Fibroblast of lung (primary cell): Measurements from ENCODE around the gene MOCOS. TPM values are rescaled to one million over a fixed set of nuclear protein-coding genes. Genes with fewer than 3 reads are reported as not detected.
"Not testable (repeated sequence)": the region's sequence is repeated elsewhere in the genome, so short reads cannot be mapped to it uniquely, and the experiment has no call there.

Experiments used
- DNase-seq, 2 donors: peaks; one replicate each; pipeline versions ENCODE4 v3.0.0 to v3.0.0-alpha.2; 2010; ENCODE audit warnings: low read depth in 2 of 2
- H2AFZ ChIP-seq: 2 replicates; pipeline ENCODE4 v1.5.1; 2012; ENCODE audit warnings: low read length, control low read depth, inconsistent platforms
- H3K27ac ChIP-seq: 2 replicates; pipeline ENCODE4 v1.5.1; 2011; ENCODE audit warnings: low read length, control low read depth; ENCODE audit not compliant: insufficient read depth
- H3K27me3 ChIP-seq: 2 replicates; pipeline ENCODE4 v1.5.1; 2011; ENCODE audit warnings: mild to moderate bottlenecking, low read length; ENCODE audit not compliant: control insufficient read depth, insufficient read depth
- H3K36me3 ChIP-seq: 2 replicates; pipeline ENCODE4 v1.5.1; 2011; ENCODE audit warnings: low read length; ENCODE audit not compliant: control insufficient read depth, insufficient read depth
- H3K4me1 ChIP-seq: 2 replicates; pipeline ENCODE4 v1.5.1; 2011; ENCODE audit warnings: low read length; ENCODE audit not compliant: control insufficient read depth, insufficient read depth; ENCODE audit errors: extremely low read depth
- H3K4me2 ChIP-seq: 2 replicates; pipeline ENCODE4 v1.5.1; 2011; ENCODE audit warnings: low read length, control low read depth; ENCODE audit not compliant: insufficient read depth; ENCODE audit errors: extremely low read depth
- H3K4me3 ChIP-seq, 4 experiments: fragments of 200-600 bp in 1 of 4; sonication (generic) in 1 of 4; replicated peaks in 1 of 4; 2 replicates each; pipeline ENCODE4 v1.5.1; 2011 to 2016; ENCODE audit warnings: low read length in 4 of 4, low read depth in 3 of 4, mild to moderate bottlenecking in 3 of 4, control low read depth in 2 of 4, inconsistent platforms in 1 of 4, mixed read lengths in 1 of 4; ENCODE audit not compliant: insufficient read depth in 1 of 4; ENCODE audit errors: control extremely low read depth in 1 of 4
- H3K79me2 ChIP-seq: 2 replicates; pipeline ENCODE4 v1.5.1; 2012; ENCODE audit warnings: mild to moderate bottlenecking, low read length, inconsistent platforms; ENCODE audit not compliant: control insufficient read depth, insufficient read depth
- H3K9ac ChIP-seq: 2 replicates; pipeline ENCODE4 v1.5.1; 2011; ENCODE audit warnings: mild to moderate bottlenecking, low read length, control low read depth; ENCODE audit not compliant: insufficient read depth
- H3K9me3 ChIP-seq: 2 replicates; pipeline ENCODE4 v1.5.1; 2012; ENCODE audit warnings: low read depth, low read length; ENCODE audit not compliant: control insufficient read depth, insufficient read depth
- H4K20me1 ChIP-seq: 2 replicates; pipeline ENCODE4 v1.5.1; 2011; ENCODE audit warnings: low read length; ENCODE audit not compliant: control insufficient read depth, insufficient read depth; ENCODE audit errors: extremely low read depth
- EZH2 ChIP-seq: IDR thresholded peaks from 2 replicates; pipeline ENCODE4 v1.5.1; 2012; ENCODE audit warnings: low read length, control low read depth, mild to moderate bottlenecking; ENCODE audit errors: missing control alignments
- polyA plus RNA-seq, 2 donors: library from polyadenylated mRNA; depleted of rRNA in 1 of 2; stranded (reverse) in 1 of 2; unstranded in 1 of 2; fragments of >200 nt; gene quantifications; 2 replicates each; pipeline ENCODE4 v1.2.1, GENCODE V29; 2011 to 2012; ENCODE audit warnings: missing spikeins in 1 of 2
- total RNA-seq: library from RNA; depleted of rRNA; stranded (reverse); fragments of >200 nt; gene quantifications from 2 replicates; pipeline ENCODE4 v1.2.1, GENCODE V29; 2014
- TF ChIP-seq, protein P1 (sequence below), 2 donors: IDR thresholded peaks in 1 of 2; conservative IDR thresholded peaks in 1 of 2; 1 replicate in 1 of 2; 2 replicates in 1 of 2; pipeline ENCODE4 v1.5.1; 2011 to 2012; ENCODE audit warnings: low read length in 2 of 2, control low read depth in 1 of 2, inconsistent platforms in 1 of 2, low read depth in 1 of 2, mild to moderate bottlenecking in 1 of 2

The MOCOS gene
- total and polyA plus RNA-seq, 2 donors (not counting 1 experiment from before 2014, with no cell fraction given), result 2.0 to 13.9 TPM

DNA sequence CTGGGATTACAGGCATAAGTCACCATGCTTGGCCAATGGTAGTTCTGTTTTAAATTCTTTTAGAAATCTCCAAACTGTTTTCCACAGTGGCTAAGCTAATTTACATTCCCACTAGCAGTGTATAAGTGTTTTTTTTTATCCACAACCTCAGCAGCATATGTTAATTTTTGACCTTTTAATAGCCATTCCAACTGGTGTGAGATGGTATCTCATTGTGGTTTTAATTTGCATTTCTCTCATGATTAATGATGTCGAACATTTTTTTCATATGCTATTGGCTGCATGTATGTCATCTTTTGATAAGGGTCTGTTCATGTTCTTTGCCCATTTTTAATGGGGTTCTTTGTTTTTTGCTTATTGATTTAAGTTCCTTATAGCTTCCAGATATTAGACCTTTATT, 20.0 kb downstream of the MOCOS start:
- H3K27ac ChIP-seq, result no peak overlapping the region
- no peaks in the 10 kb centered on the region for H3K27me3 ChIP-seq
- H3K4me2 ChIP-seq, result no peak overlapping the region
- no peaks in the 10 kb centered on the region for H3K36me3 ChIP-seq
- H3K79me2 ChIP-seq, result no peaks in the 10 kb centered on the region
- no peaks in the 10 kb centered on the region for H4K20me1 ChIP-seq
- H3K9ac ChIP-seq, result no peak overlapping the region
- H3K4me3 ChIP-seq, result no peak overlapping the region
- DNase-seq, result no peak
- no peak for TF ChIP-seq EZH2
- TF ChIP-seq, protein P1, sequence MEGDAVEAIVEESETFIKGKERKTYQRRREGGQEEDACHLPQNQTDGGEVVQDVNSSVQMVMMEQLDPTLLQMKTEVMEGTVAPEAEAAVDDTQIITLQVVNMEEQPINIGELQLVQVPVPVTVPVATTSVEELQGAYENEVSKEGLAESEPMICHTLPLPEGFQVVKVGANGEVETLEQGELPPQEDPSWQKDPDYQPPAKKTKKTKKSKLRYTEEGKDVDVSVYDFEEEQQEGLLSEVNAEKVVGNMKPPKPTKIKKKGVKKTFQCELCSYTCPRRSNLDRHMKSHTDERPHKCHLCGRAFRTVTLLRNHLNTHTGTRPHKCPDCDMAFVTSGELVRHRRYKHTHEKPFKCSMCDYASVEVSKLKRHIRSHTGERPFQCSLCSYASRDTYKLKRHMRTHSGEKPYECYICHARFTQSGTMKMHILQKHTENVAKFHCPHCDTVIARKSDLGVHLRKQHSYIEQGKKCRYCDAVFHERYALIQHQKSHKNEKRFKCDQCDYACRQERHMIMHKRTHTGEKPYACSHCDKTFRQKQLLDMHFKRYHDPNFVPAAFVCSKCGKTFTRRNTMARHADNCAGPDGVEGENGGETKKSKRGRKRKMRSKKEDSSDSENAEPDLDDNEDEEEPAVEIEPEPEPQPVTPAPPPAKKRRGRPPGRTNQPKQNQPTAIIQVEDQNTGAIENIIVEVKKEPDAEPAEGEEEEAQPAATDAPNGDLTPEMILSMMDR (conservative IDR thresholded peaks at IDR 0.05 in 1 of 2, IDR thresholded peaks at IDR 0.05 in 1 of 2; ENCODE audit: low read depth in 1 of 2, low read length in 2 of 2), result no peak
- H3K9me3 ChIP-seq, result no peaks in the 10 kb centered on the region
- no peaks in the 10 kb centered on the region for H3K4me1 ChIP-seq
- H2AFZ ChIP-seq, result no peak overlapping the region

DNA sequence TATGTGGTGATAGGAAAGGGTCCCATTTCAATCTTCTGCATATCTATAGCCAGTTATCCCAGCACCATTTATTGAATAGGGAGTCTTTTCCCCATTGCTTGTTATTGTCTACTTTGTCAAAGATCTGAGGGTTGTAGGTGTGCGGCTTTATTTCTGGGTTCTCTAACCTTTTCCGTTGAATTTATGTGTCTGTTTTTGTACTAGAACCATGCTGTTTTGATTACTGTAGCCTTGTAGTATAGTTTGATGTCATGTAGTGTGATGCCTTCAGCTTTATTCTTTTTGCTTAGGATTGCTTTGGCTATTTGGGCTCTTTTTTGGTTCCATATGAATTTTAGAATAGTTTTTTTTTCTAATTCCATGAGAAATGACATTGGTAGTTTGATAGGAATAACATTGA, 20.7 kb downstream of the MOCOS start:
- not testable (repeated sequence) for H3K27me3 ChIP-seq, DNase-seq, H3K27ac ChIP-seq, H3K9me3 ChIP-seq, H3K4me3 ChIP-seq, H3K9ac ChIP-seq, H3K4me1 ChIP-seq, H3K79me2 ChIP-seq, H3K36me3 ChIP-seq, H2AFZ ChIP-seq, H3K4me2 ChIP-seq, H4K20me1 ChIP-seq

DNA sequence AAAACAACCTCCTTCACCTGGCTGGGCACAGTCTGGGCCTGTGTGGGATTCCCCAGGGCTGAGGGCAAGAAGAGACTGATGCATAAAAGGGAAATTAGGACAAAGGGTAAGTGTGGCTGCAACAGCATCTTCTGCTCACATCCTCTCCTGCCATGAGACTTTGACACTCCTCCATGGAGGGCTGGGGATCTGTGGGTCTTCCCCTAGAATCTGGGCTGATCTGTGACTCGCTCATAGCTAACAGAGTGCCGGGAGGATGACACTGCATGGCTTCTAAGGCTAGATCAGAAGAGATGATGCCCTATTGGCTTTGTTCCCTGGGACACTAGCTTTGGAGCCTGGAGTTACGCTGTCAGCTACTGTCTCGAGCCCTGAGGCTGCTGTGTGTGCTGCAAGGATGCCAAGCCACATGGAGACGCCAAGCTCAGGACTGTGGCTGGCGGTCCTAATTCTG, 24.3 kb downstream of the MOCOS start:
- Histone ChIP-seq H3K9me3 (no peaks in the 10 kb centered on the region), H3K4me3 (no peak overlapping the region), H4K20me1 (no peaks in the 10 kb centered on the region), H2AFZ (no peak overlapping the region), H3K79me2 (no peaks in the 10 kb centered on the region), H3K27me3 (no peaks in the 10 kb centered on the region), H3K4me2 (no peak overlapping the region), H3K27ac (no peak overlapping the region), H3K36me3 (no peaks in the 10 kb centered on the region), H3K9ac (no peak overlapping the region), H3K4me1 (peaks cover 2% of the 10 kb centered on the region)
- peak; percentile 4 to 9 for DNase-seq
- no peak for TF ChIP-seq EZH2
- TF ChIP-seq, protein P1 (conservative IDR thresholded peaks at IDR 0.05 in 1 of 2, IDR thresholded peaks at IDR 0.05 in 1 of 2; ENCODE audit: low read depth in 1 of 2, low read length in 2 of 2), result no peak
